HG03159 (cell line): ENCODE data around the gene RAB30.

Experiments
- ATAC-seq: cut with Tn5 transposase; IDR thresholded peaks from one replicate; pipeline ENCODE4 v1.9.1; 2021; ENCODE audit warnings: mild to moderate bottlenecking, moderate library complexity; ENCODE audit not compliant: unreplicated experiment

RAB30 gene

DNA sequence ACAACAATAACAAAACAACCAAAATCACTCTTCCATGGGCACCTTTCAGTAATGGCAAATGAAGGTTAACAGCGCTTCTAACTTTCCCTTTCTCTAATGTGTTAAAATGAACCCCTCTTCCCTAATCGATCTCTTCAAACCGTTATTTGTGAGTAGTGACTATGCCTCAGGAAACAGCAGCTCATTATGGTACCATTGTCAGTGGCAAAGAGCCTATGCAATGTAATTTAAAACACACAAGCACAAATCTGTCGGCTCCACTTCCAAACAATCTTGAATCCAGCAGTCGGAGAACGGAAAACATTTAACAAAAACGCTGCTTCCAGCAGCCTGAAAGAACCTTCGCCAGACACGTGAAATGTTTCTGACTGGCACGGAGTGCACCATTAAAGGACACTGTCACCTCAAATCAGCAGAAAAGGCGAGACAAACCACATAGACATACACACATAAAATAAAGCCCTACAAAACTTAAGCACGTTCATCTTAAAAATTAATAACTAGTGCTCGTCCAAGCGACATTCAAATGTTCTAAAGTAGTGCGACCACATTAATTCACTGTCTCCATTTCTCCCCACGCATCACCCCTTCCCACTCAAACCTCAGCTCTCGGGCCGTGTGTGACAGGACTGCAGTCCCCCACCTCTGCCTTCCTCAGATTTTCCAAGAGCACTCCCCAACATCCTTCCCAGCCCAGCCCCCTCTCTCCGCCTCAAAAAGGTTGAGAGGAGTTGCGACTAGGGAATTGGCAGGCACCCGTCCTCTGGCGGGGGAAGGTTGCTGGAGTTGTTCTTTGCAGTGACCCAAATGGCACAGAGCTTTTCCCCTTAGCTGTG, 748 bp downstream of the RAB30 start:
- no peak for ATAC-seq

DNA sequence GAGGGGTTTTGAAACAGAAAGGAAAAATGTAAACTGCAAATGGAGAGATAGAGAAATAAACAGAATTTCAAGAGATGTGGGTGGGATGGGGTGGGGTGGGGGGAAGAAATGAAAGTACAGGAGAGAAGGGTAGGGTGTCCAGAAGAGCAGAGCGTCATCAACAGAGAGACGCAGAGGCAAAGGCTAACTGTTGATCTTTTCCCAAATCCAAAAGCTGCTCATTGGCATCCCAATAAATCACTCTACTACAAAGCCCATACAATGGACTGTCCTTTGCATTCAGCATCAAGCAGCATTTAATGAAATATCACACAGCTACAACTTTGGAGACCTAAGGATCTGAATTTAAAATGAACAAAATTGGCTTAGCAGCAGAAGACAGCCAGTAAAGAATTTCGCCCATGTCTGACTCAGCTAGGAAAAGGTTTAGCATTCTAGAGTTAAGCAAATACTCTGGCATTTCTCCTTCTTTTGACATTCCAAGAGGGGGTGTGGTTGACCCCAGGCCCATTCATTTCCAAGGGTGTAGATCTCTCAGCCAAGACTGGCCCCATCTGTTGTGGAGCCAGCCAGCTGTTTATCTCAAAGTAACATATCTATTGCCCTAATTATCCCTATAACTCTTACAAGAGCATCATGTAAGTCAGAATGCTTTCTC, 1.5 kb downstream of the RAB30 start:
- ATAC-seq = no peak

DNA sequence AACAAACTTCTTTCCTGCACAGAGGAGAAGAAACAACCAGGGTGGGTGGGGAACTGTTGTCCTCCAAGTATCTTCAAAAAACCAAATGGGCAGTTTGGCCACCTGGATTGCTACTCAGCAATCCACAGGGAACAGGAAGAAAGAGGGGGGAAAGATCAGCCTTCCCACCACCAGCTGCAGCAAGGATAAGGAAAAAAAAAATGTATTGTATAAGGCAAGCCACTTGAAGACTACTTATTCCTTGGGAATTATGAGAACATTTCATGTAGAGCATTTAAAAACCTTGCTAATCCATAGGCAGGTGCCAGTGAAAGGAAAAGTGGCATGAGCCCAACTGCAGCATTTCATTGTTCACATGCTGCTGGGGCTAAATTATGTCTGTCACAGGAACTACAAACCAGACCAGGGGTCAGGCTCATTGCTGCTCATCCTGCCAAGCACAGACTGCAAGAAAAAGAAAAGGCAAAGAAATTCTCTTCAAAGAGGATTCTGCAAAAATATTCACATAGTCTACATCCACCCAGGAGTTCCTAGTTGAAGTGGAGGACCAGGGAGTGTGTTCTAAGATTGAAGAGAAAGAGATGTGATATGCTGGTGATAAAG, 2.2 kb downstream of the RAB30 start:
- ATAC-seq = no peak

DNA sequence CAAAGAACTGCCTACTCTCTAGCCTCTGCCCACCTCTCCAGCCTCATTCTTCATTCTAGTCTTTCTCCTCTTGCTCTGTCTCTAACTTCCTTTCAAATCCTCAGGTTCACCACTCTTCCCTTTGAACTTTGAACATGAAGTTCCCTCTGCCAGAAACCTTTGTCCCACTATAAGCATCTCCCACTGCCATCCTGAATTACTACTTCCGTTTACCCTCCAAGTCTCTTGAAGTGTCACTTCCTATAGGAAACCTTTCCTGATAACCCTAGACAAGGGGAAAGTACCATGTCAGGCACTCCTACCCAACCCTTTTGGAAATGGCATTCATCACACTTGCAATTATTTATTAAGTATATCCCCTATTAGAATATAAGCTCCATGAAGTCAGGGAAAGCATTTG, 3.1 kb downstream of the RAB30 start:
- ATAC-seq = no peak

DNA sequence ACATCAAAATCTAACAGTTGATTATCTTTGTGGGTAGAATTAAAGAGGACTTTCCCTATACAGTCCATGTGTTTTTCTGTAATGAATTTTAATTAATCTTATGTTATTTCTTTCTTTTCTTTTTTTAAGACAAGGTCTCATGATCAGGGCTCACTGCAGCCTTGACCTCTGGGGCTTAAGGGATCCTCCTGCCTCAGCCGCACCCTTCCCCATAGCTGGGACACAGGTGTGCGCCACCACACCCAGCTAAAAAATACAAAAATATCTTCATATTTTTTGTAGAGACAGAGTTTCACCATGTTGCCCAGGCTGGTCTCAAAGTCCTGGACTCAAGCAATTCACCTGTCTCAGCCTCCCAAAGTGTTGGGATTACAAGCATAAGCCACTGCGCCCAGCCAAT, 7.7 kb downstream of the RAB30 start:
- no peak for ATAC-seq

DNA sequence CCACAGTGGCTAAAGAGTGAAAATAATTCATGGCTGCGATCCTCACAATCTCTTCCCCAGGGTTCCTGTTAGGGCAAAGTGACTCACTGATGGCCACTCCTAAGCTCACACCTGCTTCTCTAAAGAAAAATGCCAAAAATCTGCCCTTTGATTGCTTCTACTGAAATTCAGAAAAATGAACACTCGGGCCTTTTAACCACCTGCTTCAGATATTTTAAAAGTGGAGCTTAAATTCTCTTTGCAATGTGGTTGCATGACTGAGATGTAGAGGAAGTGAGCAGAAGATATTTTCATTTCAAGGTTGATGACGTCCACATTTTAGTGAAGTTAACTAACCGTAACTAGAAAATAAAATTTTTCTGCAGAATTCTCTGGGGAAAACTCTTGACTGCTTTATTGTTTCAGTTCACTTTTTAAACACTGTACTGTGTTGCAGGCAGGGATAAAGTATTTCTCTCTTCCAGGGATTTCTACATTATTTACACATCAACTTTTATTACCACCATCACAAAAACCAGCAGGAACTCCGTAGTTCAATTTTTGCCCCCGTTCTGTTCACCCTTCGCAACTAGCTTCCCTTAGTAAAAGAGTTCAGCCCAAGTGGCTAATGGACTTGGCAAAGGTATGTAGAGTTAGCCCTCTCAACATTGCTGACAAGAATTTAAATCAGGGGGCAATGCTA, 8.5 kb downstream of the RAB30 start:
- ATAC-seq = peak; percentile 64

DNA sequence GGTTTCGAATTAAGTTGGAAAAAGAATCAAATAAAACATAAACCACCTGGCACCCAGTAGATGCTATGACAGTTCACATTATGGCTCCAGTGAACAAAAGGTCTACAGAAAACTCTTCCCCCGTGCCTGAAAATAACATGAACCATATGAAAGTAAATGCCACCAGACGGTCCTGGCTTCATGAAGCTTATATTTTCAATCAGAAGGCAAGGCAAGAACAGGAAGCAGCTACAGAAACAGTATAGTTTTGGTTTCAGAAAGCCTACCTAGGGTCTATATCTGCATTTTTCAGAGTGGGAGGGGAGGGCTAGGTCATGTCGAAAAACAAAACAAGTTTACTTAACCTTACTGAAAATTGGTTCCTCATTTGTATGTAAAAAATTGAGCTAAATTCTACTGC, 9.8 kb downstream of the RAB30 start:
- ATAC-seq = peak; percentile 77

DNA sequence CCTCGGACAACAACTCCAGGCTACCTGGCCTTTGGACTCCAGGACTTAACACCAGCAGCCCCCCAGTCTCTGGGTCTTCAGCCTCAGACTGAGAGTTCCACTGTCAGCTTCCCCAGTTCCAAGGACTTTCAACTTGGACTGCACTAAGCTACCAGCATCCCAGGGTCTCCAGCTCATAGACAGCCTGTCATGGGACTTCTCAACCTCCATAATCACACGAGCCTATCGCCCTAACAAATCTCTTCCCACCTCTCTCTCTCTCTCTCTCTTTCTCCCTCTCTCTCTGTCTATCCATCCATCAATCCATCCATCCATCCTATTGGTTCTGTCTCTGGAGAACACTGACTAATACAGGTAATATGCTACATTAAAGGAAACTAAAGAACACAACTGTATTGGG, 10.7 kb downstream of the RAB30 start:
- ATAC-seq = no peak

DNA sequence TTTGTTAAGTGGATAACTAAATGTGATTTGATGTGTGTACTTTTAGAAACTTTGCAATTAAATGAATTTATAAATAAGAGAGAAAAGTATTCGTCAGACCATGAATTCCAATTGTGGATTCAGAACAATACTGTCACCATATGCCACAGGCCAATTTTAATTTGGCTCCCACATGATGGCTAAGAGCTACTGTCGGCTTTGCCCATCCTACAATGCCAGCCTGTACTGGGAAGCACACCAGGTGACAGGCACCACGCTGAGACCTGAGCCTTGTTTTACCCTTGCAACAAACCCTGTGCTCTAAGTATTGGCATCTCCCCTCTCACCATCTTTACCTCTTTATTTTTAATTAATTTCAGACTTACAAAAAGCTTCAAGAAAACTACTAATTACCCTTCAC, 14.0 kb downstream of the RAB30 start:
- ATAC-seq = no peak

DNA sequence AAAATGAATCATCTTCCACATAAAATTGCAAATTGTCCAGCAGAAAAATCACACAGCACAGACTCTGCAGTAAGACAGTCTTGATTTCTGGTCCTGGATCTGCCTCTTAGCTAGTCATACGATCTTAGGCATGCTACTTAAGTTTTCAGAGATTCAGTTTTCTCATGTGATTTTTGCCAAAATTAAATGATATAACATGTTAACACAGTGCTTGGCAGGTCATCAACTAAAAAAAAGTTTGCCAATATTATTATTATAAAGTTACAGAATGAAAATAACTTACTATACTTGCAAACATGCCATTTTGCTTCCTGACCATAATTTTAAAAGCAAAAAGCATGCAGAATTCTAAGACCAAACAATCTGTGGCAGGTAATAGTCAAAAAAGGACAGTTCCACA, 15.1 kb downstream of the RAB30 start:
- no peak for ATAC-seq

DNA sequence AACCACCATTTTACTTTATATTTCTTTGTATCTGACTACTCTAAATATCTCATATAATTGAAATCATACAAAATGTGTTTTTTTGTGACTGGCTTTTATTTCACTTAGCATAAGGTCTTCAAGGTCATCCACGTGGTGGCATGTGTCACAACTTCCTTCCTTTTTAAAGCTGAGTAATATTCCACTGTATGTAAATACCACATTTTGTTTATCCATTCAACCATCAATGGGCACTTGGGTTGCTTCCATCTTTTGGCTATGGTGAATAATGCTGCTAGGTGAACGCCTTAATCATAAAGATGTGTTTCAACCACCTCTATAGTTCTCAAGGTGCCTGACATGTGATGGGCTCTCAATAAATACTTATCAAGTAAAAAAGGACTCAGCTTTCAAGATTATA, 15.5 kb downstream of the RAB30 start:
- no peak for ATAC-seq

DNA sequence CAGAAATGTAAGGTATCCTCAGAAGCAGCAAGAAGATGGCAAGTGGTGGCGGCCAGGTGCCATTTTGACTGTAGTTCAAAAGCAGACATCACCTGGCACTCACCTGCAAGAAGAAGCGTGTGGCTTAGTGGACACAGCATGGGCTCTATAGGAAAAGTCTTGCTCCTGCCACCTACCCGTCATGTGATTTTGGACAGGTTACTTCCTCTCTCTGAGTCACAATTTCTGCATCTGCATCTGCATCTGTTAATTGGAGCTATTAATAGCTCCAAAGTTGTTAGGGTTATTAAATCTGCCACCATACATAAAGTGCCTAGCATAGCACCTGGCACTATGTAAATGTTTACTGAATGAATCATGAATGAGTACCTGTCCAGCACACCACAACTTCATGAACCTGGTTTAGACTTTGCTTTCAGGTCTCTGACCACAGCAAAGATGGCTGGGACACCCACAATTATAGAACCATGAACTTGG, 16.8 kb downstream of the RAB30 start:
- ATAC-seq = peak; percentile 56

DNA sequence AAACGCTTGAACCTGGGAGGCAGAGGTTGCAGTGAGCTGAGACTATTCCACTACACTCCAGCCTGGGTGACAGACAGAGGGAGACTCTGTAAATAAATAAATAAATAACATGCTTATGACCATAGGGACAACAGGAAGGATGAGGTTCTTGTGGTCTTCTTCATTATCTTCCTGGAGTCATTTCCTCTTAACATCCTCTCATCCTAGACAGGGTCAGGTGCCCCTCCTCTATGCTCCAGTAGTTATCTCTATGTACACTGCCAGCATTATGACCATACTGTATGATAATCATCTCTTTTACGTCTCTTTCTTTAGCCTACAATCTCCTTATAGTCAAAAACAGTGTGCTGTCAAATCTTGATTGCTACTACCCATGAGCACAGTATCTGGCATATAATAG, 17.7 kb downstream of the RAB30 start:
- ATAC-seq = peak; percentile 72

DNA sequence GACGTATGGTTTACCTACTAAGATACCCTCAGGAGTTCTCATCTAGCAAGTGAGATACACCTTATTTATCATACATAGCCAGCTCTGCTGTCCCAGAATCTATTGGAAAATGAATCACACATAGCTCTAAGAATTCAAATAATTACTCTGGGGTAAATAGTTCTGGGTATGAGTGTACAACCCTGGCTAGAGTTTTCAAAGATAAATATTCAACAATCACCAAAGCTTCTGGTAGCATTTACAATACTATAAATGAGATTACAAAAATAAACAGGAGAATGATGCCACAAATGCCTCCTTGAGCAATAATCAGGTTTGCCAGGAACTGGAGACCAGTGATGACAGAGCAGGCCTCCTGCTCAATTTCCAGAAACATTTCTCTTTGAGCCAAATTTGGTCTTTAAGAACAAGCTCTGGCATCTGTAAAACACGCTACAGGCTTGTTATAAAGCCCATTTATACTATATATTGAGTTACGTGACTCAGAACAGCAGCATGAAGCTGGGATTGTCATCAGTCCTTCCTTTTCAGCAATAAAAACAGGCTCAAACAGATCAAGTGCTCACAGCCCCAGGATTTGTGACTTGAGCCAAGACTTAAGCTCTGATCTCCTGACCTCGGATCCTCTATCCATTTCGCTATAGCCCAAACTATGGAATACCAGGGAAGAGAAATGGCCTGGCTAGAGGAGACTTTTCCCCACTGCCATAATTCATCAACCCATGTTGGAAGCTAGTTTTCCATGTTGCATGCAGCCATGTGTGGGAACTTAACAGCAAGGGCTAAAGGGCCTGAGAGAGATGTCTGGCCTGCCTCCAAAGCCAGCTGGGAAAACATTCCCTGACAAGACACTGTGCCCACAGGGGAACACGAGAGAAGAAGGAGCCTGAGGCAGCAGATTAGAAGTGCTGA, 19.7 kb downstream of the RAB30 start:
- ATAC-seq = no peak

DNA sequence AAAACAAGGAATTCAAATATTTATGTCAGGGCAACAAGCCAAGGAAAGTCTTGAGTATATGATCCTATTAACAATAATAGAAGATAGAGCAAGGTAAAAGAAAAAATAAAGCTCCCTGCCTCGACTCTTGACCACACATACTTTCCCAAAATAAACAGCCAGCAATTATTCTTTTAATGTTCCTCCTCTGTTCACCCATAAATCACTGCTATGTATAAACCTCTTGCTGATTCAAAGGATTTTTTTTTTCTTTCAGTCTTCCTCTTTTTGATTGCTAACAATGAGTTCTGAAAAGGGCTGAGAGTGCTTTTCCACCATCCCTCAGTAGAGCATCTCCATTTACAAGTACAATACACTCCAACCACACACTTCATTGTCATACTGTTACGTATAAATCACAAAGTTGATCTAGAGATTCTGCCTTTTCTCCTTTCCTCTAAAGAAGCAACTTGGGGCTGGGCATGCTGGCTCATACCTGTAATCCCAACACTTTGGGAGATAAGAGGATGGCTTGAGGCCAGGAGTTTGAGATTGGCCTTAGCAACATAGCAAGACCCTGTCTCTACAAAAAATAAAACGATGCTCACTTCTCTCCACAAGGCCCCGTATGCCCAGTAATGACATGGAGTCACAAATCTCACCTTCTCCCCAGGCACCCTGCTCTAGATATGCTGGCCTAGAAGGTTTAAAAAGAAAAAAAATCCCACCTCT, 24.0 kb downstream of the RAB30 start:
- no peak for ATAC-seq

DNA sequence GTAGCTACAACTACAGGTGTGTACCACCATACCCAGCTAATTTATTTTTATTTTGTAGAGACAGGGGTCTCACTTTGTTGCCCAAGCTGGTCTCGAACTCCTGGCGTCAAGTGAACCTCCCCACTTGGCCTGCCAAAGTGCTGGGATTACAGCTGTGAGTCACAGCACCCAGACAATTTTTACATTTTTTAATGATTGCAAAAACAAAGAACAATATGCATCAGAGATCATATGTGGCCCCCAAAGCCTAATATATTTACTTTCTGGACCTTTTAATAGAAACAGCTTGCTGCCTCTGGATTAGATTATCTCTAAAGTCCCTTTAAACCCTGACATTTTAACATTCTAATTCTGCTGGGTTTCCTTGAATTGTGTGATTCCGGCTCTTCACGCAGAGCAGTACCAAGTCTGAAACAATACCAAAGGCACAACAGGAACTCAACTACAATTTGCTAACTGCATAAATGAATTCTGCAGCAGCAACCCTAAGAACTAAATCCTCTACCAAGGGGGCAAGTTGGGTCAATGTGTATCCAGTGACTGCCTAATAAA, 25.0 kb downstream of the RAB30 start:
- no peak for ATAC-seq

DNA sequence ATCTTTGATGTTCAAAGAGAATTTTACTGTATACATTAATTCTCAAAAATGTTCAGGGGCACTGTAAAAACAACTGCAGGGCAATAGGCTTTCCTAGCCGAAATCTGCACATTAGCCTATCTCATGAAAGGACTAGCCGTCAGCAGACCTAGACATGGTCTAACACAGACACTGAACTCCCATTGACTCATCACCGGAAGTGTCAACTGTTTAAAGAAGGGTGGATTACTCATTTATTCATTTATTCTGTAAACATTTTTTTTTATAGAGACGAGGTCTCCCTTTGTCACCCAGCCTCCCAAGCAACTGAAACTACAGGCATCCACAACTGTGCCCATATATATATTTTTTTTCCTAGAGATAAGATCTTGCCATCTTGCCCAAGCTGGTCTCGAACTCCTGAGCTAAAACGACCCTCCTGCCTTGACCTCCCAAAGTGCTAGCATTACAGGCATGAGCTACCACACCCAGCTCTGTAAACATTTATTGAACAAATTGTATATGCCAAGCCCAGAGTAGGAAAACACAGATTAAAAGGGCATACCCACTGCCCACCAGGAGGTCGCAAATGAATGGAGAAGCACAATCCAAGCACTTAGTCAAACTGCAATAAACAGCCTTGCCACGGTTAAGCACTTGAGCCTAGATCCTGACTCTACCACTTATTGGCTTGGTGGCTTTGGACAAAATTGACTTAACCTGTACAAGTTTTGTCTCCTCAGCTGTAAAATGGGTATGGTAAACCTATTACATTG, 26.6 kb downstream of the RAB30 start:
- peak; percentile 62 for ATAC-seq

DNA sequence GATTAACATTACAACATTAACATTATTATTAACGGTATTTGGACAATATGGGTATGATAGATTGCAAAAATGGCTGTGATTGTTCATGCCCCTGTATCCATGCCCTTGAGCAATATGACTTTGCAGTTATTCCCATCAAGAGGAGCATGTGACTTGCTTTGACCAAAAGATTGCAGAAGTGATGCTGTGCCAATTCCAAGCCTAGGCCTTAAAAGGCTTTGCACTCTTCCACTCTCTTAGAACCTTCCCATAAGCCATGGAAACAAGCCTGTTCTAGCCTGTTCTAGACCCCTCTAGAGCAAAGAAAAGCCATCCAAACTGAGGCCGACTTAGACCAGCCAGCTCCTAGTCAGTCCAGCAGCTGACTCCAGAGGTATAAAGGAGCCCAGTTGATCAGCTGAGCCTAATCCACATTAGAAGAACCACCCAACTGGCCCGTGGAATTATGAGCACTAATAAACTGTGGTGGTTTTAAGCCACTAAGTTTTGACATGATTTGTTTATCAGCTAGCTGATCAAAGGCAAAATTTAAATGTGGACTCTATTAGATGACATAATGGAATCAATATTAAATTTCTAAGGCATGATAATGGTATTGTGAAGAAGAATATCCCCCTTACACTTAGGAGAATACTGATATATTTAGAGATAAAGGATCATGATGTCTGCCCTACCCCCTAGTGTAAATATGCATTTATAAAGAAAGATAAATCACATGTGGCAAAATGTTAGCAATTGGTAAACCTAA, 28.6 kb downstream of the RAB30 start:
- no peak for ATAC-seq
